A673 (cell line): ENCODE measurements around the gene ARFGAP2.

ENCODE experiments used
- EZH2 ChIP-seq: fragments of 200-600 bp; sonication (generic); IDR thresholded peaks from 2 replicates; pipeline ENCODE4 v1.6.1; 2017; ENCODE audit warnings: borderline replicate concordance, low read depth, mild to moderate bottlenecking, mixed read lengths, antibody characterized with exemption, low read length; ENCODE audit not compliant: poor library complexity, severe bottlenecking
- TF ChIP-seq, protein P1 (sequence below): fragments of 300-800, 200-600 bp; sonication (generic); conservative IDR thresholded peaks from 2 replicates; pipeline ENCODE4 v1.5.1; 2017; ENCODE audit warnings: low read depth, mild to moderate bottlenecking, antibody characterized with exemption, low read length, moderate library complexity, mixed read lengths

DNA sequence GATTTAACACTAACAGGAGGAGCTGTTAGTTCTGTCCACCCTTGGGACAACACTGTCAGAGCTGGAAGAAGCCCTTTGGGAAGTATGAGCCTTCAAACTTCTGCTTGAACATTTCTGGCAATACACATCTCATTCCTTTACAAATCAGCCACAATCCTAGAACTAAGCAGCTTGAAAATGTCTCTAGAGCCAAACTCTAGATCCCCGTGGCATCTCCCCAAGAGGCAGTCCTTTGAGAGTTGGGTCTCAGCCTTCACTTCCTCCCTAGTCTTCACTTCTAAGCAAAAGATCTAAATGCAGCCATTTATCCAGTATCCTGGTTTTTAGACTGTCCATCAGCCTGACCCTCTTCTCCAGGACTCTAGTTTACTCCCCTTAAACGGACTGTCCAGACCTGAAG, 26.9 kb downstream of the ARFGAP2 start:
- TF ChIP-seq, protein P1, sequence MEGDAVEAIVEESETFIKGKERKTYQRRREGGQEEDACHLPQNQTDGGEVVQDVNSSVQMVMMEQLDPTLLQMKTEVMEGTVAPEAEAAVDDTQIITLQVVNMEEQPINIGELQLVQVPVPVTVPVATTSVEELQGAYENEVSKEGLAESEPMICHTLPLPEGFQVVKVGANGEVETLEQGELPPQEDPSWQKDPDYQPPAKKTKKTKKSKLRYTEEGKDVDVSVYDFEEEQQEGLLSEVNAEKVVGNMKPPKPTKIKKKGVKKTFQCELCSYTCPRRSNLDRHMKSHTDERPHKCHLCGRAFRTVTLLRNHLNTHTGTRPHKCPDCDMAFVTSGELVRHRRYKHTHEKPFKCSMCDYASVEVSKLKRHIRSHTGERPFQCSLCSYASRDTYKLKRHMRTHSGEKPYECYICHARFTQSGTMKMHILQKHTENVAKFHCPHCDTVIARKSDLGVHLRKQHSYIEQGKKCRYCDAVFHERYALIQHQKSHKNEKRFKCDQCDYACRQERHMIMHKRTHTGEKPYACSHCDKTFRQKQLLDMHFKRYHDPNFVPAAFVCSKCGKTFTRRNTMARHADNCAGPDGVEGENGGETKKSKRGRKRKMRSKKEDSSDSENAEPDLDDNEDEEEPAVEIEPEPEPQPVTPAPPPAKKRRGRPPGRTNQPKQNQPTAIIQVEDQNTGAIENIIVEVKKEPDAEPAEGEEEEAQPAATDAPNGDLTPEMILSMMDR, result no peak
- TF ChIP-seq EZH2, result no peak
